HEK293T (cell line): ENCODE measurements around the gene DHX34.

ENCODE experiments used
- NFRKB ChIP-seq: fragments of 450-650 bp; IDR thresholded peaks from 2 replicates; pipeline ENCODE4 v1.6.1; 2016; ENCODE audit warnings: mild to moderate bottlenecking, moderate library complexity
- TARDBP ChIP-seq: fragments of 450-650 bp; IDR thresholded peaks from 2 replicates; pipeline ENCODE4 v1.6.1; 2016

GRCh38 chr19:47376589-47377144, 27.6 kb downstream of the DHX34 start:
- TF ChIP-seq NFRKB (no peak), TARDBP (no peak)
